CD4-positive, alpha-beta memory T cell (primary cell): ENCODE results near the gene DLX1. TPM values are rescaled to one million over a fixed set of nuclear protein-coding genes. Genes with fewer than 3 reads are reported as not detected.

Experiments
- CTCF ChIA-PET: fragments of 350-600 bp; sonication (Branson Sonifier 250); formaldehyde crosslinking; loops from one replicate; lab custom pipeline; 2021; ENCODE audit warnings: inconsistent platforms; ENCODE audit not compliant: partially characterized antibody; lab: Charles Lee
- POLR2A ChIA-PET: fragments of 350-600 bp; sonication (Branson Sonifier 250); formaldehyde crosslinking; loops from one replicate; lab custom pipeline; 2021; ENCODE audit not compliant: partially characterized antibody; lab: Charles Lee
- DNase-seq, 5 donors: peaks; one replicate each; pipeline versions ENCODE4 v3.0.0 to v3.0.0-alpha.2; 2020 to 2022; ENCODE audit warnings: mixed read lengths in 1 of 5
- H3K27ac ChIP-seq: one replicate; pipeline ENCODE4 v1.7.0; 2013; ENCODE audit warnings: low read depth, low read length
- H3K27me3 ChIP-seq: 2 replicates; pipeline ENCODE4 v1.7.0; 2013; ENCODE audit warnings: mild to moderate bottlenecking, low read length, moderate library complexity; ENCODE audit not compliant: insufficient read depth
- H3K36me3 ChIP-seq: 2 replicates; pipeline ENCODE4 v1.7.0; 2013; ENCODE audit warnings: mild to moderate bottlenecking, low read length, moderate library complexity; ENCODE audit not compliant: insufficient read depth
- H3K4me1 ChIP-seq: 2 replicates; pipeline ENCODE4 v1.7.0; 2013; ENCODE audit warnings: mild to moderate bottlenecking, low read length, moderate library complexity; ENCODE audit not compliant: insufficient read depth
- H3K4me3 ChIP-seq, 2 donors: one replicate each; pipeline ENCODE4 v1.7.0; 2013; ENCODE audit warnings: low read length in 2 of 2, mild to moderate bottlenecking in 1 of 2
- H3K9me3 ChIP-seq, 2 donors: one replicate each; pipeline ENCODE4 v1.7.0; 2013; ENCODE audit warnings: low read length in 2 of 2, control low read depth in 1 of 2; ENCODE audit not compliant: control insufficient read depth in 1 of 2
- H3K27ac Mint-ChIP-seq, 7 donors: one replicate each; pipeline ENCODE4 v1.8.0; 2020 to 2021; ENCODE audit warnings: mixed read lengths in 7 of 7, mild to moderate bottlenecking in 6 of 7, inconsistent platforms in 3 of 7, moderate library complexity in 3 of 7
- H3K27me3 Mint-ChIP-seq, 2 donors: one replicate each; pipeline ENCODE4 v1.8.0; 2020 to 2021; ENCODE audit warnings: mixed read lengths in 2 of 2
- H3K36me3 Mint-ChIP-seq, 2 donors: one replicate each; pipeline ENCODE4 v1.8.0; 2020 to 2021; ENCODE audit warnings: mixed read lengths in 2 of 2, inconsistent platforms in 1 of 2, mild to moderate bottlenecking in 1 of 2
- H3K4me1 Mint-ChIP-seq, 4 donors: one replicate each; pipeline ENCODE4 v1.8.0; 2020 to 2021; ENCODE audit warnings: mixed read lengths in 4 of 4, mild to moderate bottlenecking in 1 of 4
- H3K4me3 Mint-ChIP-seq, 8 donors: one replicate each; pipeline ENCODE4 v1.8.0; 2020 to 2021; ENCODE audit warnings: mixed read lengths in 8 of 8, mild to moderate bottlenecking in 7 of 8, moderate library complexity in 6 of 8, inconsistent platforms in 3 of 8
- H3K9me3 Mint-ChIP-seq, 8 donors: one replicate each; pipeline ENCODE4 v1.8.0; 2020 to 2021; ENCODE audit warnings: mixed read lengths in 8 of 8, mild to moderate bottlenecking in 5 of 8, inconsistent platforms in 3 of 8, moderate library complexity in 1 of 8
- intact Hi-C: fragments of 100-400 bp; cut with micrococcal nuclease; formaldehyde crosslinking; loops from one replicate; pipeline ENCODE4 v1.15.1; 2023
- polyA plus RNA-seq, 2 donors: library from polyadenylated mRNA; unstranded; fragments of 300-500 nt; fragmentation: Illumina TruSeq; gene quantifications; one replicate each; pipeline ENCODE4 v1.2.3, GENCODE V29; 2021
- total RNA-seq, 2 experiments: library from RNA; stranded (reverse); gene quantifications; one replicate each; pipeline ENCODE4 v1.2.3, GENCODE V29; 2021

DLX1 gene
- total and polyA plus RNA-seq, 4 experiments from 2014 or later: not detected

GRCh38 chr2:172074254-172074653 lies 11.1 kb upstream of the DLX1 start:
- ChIA-PET CTCF (no interaction called here), POLR2A (no interaction called here)
- Mint-ChIP-seq H3K27ac (no peak overlapping the region), H3K4me3 (no peak overlapping the region), H3K27me3 (peaks cover 23 to 27% of the 10 kb centered on the region in 2 donors), H3K9me3 (no peaks in the 10 kb centered on the region), H3K4me1 (no peaks in the 10 kb centered on the region), H3K36me3 (peaks cover 0 to 18% of the 10 kb centered on the region in 2 donors)
- Histone ChIP-seq H3K27me3 (no peaks in the 10 kb centered on the region), H3K9me3 (no peaks in the 10 kb centered on the region), H3K4me1 (no peaks in the 10 kb centered on the region), H3K36me3 (no peaks in the 10 kb centered on the region), H3K4me3 (no peak overlapping the region), H3K27ac (no peak overlapping the region)
- no peak for DNase-seq
- intact Hi-C loops: no loop called here

- no peak for DNase-seq
- intact Hi-C loops: no loop called here
- peaks cover 46% of the 10 kb centered on the region for H3K27me3 ChIP-seq
- no peaks in the 10 kb centered on the region for H3K9me3 ChIP-seq
- H3K36me3 ChIP-seq: no peaks in the 10 kb centered on the region
- peaks cover 0 to 6% of the 10 kb centered on the region in 2 donors for H3K36me3 Mint-ChIP-seq
- no peak overlapping the region for H3K27ac ChIP-seq
- ChIA-PET POLR2A (no interaction called here), CTCF (no interaction called here)
- H3K4me1 Mint-ChIP-seq: peaks cover 7 to 31% (median 21%) of the 10 kb centered on the region in 4 donors
- H3K27me3 Mint-ChIP-seq: peaks cover 48 to 58% of the 10 kb centered on the region in 2 donors
- peaks cover 0 to 32% (median 11%) of the 10 kb centered on the region in 8 donors for H3K9me3 Mint-ChIP-seq
- H3K4me1 ChIP-seq: peaks cover 24% of the 10 kb centered on the region
- no peak overlapping the region for H3K4me3 Mint-ChIP-seq
- no peak overlapping the region for H3K4me3 ChIP-seq
- H3K27ac Mint-ChIP-seq: peak overlapping the region in 1 of 7 donors; percentile 81
Observed at GRCh38 chr2:172079416-172079815, 5.9 kb upstream of the DLX1 start.

GRCh38 chr2:172079838-172080640 lies 5.3 kb upstream of the DLX1 start:
- no peak overlapping the region for H3K27ac ChIP-seq
- H3K27ac Mint-ChIP-seq: peak overlapping the region in 4 of 7 donors; percentile 53 to 94 (median 88)
- intact Hi-C loops: loop anchor here (10.0 kb wide), 1 partner anchor 1255 kb away; no protein-coding TSS in a partner anchor
- H3K4me3 ChIP-seq: no peak overlapping the region
- peaks cover 0 to 6% of the 10 kb centered on the region in 2 donors for H3K36me3 Mint-ChIP-seq
- no peaks in the 10 kb centered on the region for H3K9me3 ChIP-seq
- peaks cover 7 to 37% (median 23%) of the 10 kb centered on the region in 4 donors for H3K4me1 Mint-ChIP-seq
- peak overlapping the region in 6 of 8 donors; percentile 18 to 69 (median 40) for H3K4me3 Mint-ChIP-seq
- peaks cover 0 to 34% (median 11%) of the 10 kb centered on the region in 8 donors for H3K9me3 Mint-ChIP-seq
- peaks cover 53 to 61% of the 10 kb centered on the region in 2 donors for H3K27me3 Mint-ChIP-seq
- no peaks in the 10 kb centered on the region for H3K36me3 ChIP-seq
- CTCF ChIA-PET: no interaction called here
- peaks cover 52% of the 10 kb centered on the region for H3K27me3 ChIP-seq
- DNase-seq: peak in 1 of 5 donors; percentile 1
- H3K4me1 ChIP-seq: peaks cover 30% of the 10 kb centered on the region
- POLR2A ChIA-PET: no interaction called here

- ChIA-PET POLR2A (interaction anchor here (14.0 kb wide), 1 partner anchor 20 kb away, joined by 186 read pairs; the partner anchor contains the start of gene DLX2), CTCF (interaction anchor here (1.1 kb wide), 1 partner anchor 26 kb away, joined by 3 read pairs; no protein-coding TSS in a partner anchor)
- Mint-ChIP-seq H3K27ac (peak overlapping the region in 3 of 7 donors; percentile 81 to 94 (median 94)), H3K4me3 (peak overlapping the region in 4 of 8 donors; percentile 42 to 66 (median 62)), H3K27me3 (peaks cover 56 to 64% of the 10 kb centered on the region in 2 donors), H3K4me1 (peaks cover 13 to 44% (median 30%) of the 10 kb centered on the region in 4 donors), H3K36me3 (peaks cover 0 to 12% of the 10 kb centered on the region in 2 donors), H3K9me3 (peaks cover 0 to 41% (median 15%) of the 10 kb centered on the region in 8 donors)
- Histone ChIP-seq H3K36me3 (no peaks in the 10 kb centered on the region), H3K27me3 (peaks cover 59% of the 10 kb centered on the region), H3K4me3 (no peak overlapping the region), H3K9me3 (no peaks in the 10 kb centered on the region), H3K27ac (no peak overlapping the region), H3K4me1 (peaks cover 37% of the 10 kb centered on the region)
- intact Hi-C loops: loop anchor here (10.0 kb wide), 1 partner anchor 1256 kb away; no protein-coding TSS in a partner anchor
- peak in 2 of 5 donors; percentile 4 to 10 for DNase-seq
Observed at GRCh38 chr2:172080641-172081220, 4.6 kb upstream of the DLX1 start.

GRCh38 chr2:172081221-172082022 lies 3.9 kb upstream of the DLX1 start:
- Mint-ChIP-seq H3K9me3 (peaks cover 0 to 43% (median 16%) of the 10 kb centered on the region in 8 donors), H3K27ac (peak overlapping the region in 5 of 7 donors; percentile 12 to 99 (median 25)), H3K4me3 (peak overlapping the region in 4 of 8 donors; percentile 32 to 42 (median 35)), H3K27me3 (peaks cover 58 to 67% of the 10 kb centered on the region in 2 donors), H3K36me3 (peaks cover 0 to 13% of the 10 kb centered on the region in 2 donors), H3K4me1 (peaks cover 16 to 49% (median 36%) of the 10 kb centered on the region in 4 donors)
- Histone ChIP-seq H3K36me3 (no peaks in the 10 kb centered on the region), H3K4me1 (peaks cover 44% of the 10 kb centered on the region), H3K27me3 (peaks cover 66% of the 10 kb centered on the region), H3K27ac (no peak overlapping the region), H3K4me3 (no peak overlapping the region), H3K9me3 (no peaks in the 10 kb centered on the region)
- DNase-seq: peak in 3 of 5 donors; percentile 3 to 24 (median 8)
- ChIA-PET POLR2A (interaction anchor here (2.3 to 14.0 kb wide), 2 partner anchors 10 to 20 kb away, joined by 17 to 186 read pairs; partner anchors contain the start of gene DLX2), CTCF (interaction anchor here (1.1 to 2.0 kb wide), 3 partner anchors 10 to 25 kb away, joined by 3 to 5 read pairs (median 3); no protein-coding TSS in a partner anchor)
- intact Hi-C loops: loop anchor here (10.0 kb wide), 1 partner anchor 1257 kb away; no protein-coding TSS in a partner anchor

- peaks cover 0 to 14% of the 10 kb centered on the region in 2 donors for H3K36me3 Mint-ChIP-seq
- Histone ChIP-seq H3K4me3 (no peak overlapping the region), H3K36me3 (no peaks in the 10 kb centered on the region), H3K4me1 (peaks cover 53% of the 10 kb centered on the region), H3K27ac (no peak overlapping the region), H3K9me3 (no peaks in the 10 kb centered on the region), H3K27me3 (peaks cover 75% of the 10 kb centered on the region)
- H3K27ac Mint-ChIP-seq: peak overlapping the region in 6 of 7 donors; percentile 12 to 99 (median 74)
- peak in 2 of 5 donors; percentile 3 for DNase-seq
- peaks cover 20 to 58% (median 44%) of the 10 kb centered on the region in 4 donors for H3K4me1 Mint-ChIP-seq
- H3K4me3 Mint-ChIP-seq: peak overlapping the region; percentile 6 to 85 (median 26)
- intact Hi-C loops: loop anchor here (10.0 kb wide), 1 partner anchor 1258 kb away; no protein-coding TSS in a partner anchor
- ChIA-PET CTCF (interaction anchor here (0.6 to 2.0 kb wide), 5 partner anchors 9 to 379 kb away, joined by 3 to 5 read pairs (median 3); no protein-coding TSS in a partner anchor), POLR2A (interaction anchor here (2.3 to 14.0 kb wide), 2 partner anchors 9 to 19 kb away, joined by 17 to 186 read pairs; partner anchors contain the start of gene DLX2)
- peaks cover 62 to 71% of the 10 kb centered on the region in 2 donors for H3K27me3 Mint-ChIP-seq
- peaks cover 0 to 52% (median 16%) of the 10 kb centered on the region in 8 donors for H3K9me3 Mint-ChIP-seq
Observed at GRCh38 chr2:172082105-172082943, 3.0 kb upstream of the DLX1 start.
